Measurements from ENCODE around the gene TBC1D22B. TPM values are rescaled to one million over a fixed set of nuclear protein-coding genes. Genes with fewer than 3 reads are reported as not detected.

TBC1D22B gene
- total and polyA plus RNA-seq, 2 of the 13 experiments (the other 11 are each of a cell fraction or from before 2014, with no cell fraction given): 9.7 to 12.9 TPM

DNA sequence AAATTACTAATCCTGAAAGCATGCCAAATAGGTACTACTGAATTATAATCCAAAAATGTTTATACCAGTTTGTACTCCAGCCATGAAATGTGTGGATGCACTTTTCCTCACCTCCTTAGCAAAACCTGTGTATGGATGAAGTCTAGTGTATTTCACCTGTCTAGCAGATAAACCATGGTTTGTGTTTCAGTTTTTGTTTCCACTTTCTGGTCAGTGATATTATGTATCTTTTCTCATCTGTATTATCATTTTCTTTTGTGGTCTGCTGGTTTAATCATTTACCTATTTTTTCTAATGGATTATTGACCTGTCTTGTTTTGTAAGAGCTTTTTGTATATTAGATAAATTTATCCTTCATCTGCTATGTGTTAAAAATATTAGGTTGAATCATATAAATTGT is 41.4 kb downstream of the TBC1D22B start:
- H3K9ac ChIP-seq (ENCODE audit: insufficient read depth, low read depth, low read length): no peak overlapping the region
- H3K79me2 ChIP-seq (ENCODE audit: insufficient read depth, low read length): no peaks in the 10 kb centered on the region
- FAIRE-seq (no peak), DNase-seq (ENCODE audit: low spot score) (no peak), ATAC-seq (no peak)
- no peaks in the 10 kb centered on the region for H3K9me3 ChIP-seq (ENCODE audit: low read length)
- no peaks in the 10 kb centered on the region for H3K27me3 ChIP-seq (ENCODE audit: control insufficient read depth in 1 of 2, insufficient read depth in 2 of 2, low read length in 2 of 2)
- BruUV-seq (replicated peaks): no TSS peak
- H3K27ac ChIP-seq (ENCODE audit: extremely low read length, insufficient read depth, low read length): no peak overlapping the region
- ChIA-PET CTCF (ENCODE audit: low intra/inter-chr PET ratio, low total read pairs) (no interaction called here), POLR2A (no interaction called here)
- intact Hi-C loops (cut with micrococcal nuclease; ENCODE audit: unreplicated experiment): no loop called here
- no peak overlapping the region for H2AFZ ChIP-seq (ENCODE audit: low read length)
- peaks cover 14 to 53% of the 10 kb centered on the region in 2 experiments for H3K36me3 ChIP-seq (replicated peaks in 1 of 2; ENCODE audit: control insufficient read depth in 1 of 2, insufficient read depth in 2 of 2, low read length in 2 of 2)
- no peak overlapping the region for H3K4me2 ChIP-seq (ENCODE audit: low read depth, low read length)
- H3K4me3 ChIP-seq (replicated peaks in 1 of 3; ENCODE audit: insufficient read depth in 1 of 3, low read depth in 2 of 3, low read length in 3 of 3): no peak overlapping the region
- H4K20me1 ChIP-seq (ENCODE audit: insufficient read depth, low read length): no peaks in the 10 kb centered on the region
- no peaks in the 10 kb centered on the region for H3K4me1 ChIP-seq (ENCODE audit: insufficient read depth, low read length)
- in situ Hi-C loops (cut with HindIII; ENCODE audit: extremely low pct_ligation_motif_present, low pct_unique_long_range_greater_than_20kb): no loop called here
- TF ChIP-seq, protein P1, sequence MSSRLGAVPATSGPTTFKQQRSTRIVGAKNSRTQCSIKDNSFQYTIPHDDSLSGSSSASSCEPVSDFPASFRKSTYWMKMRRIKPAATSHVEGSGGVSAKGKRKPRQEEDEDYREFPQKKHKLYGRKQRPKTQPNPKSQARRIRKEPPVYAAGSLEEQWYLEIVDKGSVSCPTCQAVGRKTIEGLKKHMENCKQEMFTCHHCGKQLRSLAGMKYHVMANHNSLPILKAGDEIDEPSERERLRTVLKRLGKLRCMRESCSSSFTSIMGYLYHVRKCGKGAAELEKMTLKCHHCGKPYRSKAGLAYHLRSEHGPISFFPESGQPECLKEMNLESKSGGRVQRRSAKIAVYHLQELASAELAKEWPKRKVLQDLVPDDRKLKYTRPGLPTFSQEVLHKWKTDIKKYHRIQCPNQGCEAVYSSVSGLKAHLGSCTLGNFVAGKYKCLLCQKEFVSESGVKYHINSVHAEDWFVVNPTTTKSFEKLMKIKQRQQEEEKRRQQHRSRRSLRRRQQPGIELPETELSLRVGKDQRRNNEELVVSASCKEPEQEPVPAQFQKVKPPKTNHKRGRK (CRISPR knock-in tag; IDR thresholded peaks at IDR 0.05): no peak
- TF ChIP-seq ZSCAN12 (CRISPR knock-in tag; IDR thresholded peaks at IDR 0.05): no peak
- TF ChIP-seq ATRX (CRISPR knock-in tag; IDR thresholded peaks at IDR 0.05; ENCODE audit: borderline replicate concordance): no peak
- TF ChIP-seq, protein P2, sequence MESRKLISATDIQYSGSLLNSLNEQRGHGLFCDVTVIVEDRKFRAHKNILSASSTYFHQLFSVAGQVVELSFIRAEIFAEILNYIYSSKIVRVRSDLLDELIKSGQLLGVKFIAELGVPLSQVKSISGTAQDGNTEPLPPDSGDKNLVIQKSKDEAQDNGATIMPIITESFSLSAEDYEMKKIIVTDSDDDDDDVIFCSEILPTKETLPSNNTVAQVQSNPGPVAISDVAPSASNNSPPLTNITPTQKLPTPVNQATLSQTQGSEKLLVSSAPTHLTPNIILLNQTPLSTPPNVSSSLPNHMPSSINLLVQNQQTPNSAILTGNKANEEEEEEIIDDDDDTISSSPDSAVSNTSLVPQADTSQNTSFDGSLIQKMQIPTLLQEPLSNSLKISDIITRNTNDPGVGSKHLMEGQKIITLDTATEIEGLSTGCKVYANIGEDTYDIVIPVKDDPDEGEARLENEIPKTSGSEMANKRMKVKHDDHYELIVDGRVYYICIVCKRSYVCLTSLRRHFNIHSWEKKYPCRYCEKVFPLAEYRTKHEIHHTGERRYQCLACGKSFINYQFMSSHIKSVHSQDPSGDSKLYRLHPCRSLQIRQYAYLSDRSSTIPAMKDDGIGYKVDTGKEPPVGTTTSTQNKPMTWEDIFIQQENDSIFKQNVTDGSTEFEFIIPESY (CRISPR knock-in tag; IDR thresholded peaks at IDR 0.05): no peak
- TF ChIP-seq CENPT (CRISPR knock-in tag; IDR thresholded peaks at IDR 0.05; ENCODE audit: low read depth): no peak
- TF ChIP-seq, protein P3, sequence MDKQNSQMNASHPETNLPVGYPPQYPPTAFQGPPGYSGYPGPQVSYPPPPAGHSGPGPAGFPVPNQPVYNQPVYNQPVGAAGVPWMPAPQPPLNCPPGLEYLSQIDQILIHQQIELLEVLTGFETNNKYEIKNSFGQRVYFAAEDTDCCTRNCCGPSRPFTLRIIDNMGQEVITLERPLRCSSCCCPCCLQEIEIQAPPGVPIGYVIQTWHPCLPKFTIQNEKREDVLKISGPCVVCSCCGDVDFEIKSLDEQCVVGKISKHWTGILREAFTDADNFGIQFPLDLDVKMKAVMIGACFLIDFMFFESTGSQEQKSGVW (CRISPR knock-in tag; IDR thresholded peaks at IDR 0.05; ENCODE audit: borderline replicate concordance): no peak
- TF ChIP-seq ZNF703 (CRISPR knock-in tag; IDR thresholded peaks at IDR 0.05; ENCODE audit: borderline replicate concordance): no peak
- TF ChIP-seq RFXAP (CRISPR knock-in tag; IDR thresholded peaks at IDR 0.05; ENCODE audit: borderline replicate concordance): no peak
- no peak for TF ChIP-seq JDP2 (CRISPR knock-in tag; IDR thresholded peaks at IDR 0.05; ENCODE audit: borderline replicate concordance)
- no peak for TF ChIP-seq ZNF558 (CRISPR knock-in tag; IDR thresholded peaks at IDR 0.05; ENCODE audit: borderline replicate concordance)
- no peak for TF ChIP-seq SMAD9 (CRISPR knock-in tag; IDR thresholded peaks at IDR 0.05)
- TF ChIP-seq, protein P4, sequence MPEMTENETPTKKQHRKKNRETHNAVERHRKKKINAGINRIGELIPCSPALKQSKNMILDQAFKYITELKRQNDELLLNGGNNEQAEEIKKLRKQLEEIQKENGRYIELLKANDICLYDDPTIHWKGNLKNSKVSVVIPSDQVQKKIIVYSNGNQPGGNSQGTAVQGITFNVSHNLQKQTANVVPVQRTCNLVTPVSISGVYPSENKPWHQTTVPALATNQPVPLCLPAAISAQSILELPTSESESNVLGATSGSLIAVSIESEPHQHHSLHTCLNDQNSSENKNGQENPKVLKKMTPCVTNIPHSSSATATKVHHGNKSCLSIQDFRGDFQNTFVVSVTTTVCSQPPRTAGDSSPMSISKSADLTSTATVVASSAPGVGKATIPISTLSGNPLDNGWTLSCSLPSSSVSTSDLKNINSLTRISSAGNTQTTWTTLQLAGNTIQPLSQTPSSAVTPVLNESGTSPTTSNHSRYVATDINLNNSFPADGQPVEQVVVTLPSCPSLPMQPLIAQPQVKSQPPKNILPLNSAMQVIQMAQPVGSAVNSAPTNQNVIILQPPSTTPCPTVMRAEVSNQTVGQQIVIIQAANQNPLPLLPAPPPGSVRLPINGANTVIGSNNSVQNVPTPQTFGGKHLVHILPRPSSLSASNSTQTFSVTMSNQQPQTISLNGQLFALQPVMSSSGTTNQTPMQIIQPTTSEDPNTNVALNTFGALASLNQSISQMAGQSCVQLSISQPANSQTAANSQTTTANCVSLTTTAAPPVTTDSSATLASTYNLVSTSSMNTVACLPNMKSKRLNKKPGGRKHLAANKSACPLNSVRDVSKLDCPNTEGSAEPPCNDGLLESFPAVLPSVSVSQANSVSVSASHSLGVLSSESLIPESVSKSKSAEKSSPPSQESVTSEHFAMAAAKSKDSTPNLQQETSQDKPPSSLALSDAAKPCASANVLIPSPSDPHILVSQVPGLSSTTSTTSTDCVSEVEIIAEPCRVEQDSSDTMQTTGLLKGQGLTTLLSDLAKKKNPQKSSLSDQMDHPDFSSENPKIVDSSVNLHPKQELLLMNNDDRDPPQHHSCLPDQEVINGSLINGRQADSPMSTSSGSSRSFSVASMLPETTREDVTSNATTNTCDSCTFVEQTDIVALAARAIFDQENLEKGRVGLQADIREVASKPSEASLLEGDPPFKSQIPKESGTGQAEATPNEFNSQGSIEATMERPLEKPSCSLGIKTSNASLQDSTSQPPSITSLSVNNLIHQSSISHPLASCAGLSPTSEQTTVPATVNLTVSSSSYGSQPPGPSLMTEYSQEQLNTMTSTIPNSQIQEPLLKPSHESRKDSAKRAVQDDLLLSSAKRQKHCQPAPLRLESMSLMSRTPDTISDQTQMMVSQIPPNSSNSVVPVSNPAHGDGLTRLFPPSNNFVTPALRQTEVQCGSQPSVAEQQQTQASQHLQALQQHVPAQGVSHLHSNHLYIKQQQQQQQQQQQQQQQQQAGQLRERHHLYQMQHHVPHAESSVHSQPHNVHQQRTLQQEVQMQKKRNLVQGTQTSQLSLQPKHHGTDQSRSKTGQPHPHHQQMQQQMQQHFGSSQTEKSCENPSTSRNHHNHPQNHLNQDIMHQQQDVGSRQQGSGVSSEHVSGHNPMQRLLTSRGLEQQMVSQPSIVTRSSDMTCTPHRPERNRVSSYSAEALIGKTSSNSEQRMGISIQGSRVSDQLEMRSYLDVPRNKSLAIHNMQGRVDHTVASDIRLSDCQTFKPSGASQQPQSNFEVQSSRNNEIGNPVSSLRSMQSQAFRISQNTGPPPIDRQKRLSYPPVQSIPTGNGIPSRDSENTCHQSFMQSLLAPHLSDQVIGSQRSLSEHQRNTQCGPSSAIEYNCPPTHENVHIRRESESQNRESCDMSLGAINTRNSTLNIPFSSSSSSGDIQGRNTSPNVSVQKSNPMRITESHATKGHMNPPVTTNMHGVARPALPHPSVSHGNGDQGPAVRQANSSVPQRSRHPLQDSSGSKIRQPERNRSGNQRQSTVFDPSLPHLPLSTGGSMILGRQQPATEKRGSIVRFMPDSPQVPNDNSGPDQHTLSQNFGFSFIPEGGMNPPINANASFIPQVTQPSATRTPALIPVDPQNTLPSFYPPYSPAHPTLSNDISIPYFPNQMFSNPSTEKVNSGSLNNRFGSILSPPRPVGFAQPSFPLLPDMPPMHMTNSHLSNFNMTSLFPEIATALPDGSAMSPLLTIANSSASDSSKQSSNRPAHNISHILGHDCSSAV (CRISPR knock-in tag; IDR thresholded peaks at IDR 0.05; ENCODE audit: borderline replicate concordance): no peak

Measured in HepG2 (cell line).